PFSK-1 (cell line): ENCODE results near the gene PVALEF.

Experiments used
- FOXP2 ChIP-seq: optimal IDR thresholded peaks from 2 replicates; pipeline ENCODE3; 2011; ENCODE audit warnings: borderline replicate concordance, control low read depth, inconsistent platforms; ENCODE audit not compliant: insufficient read depth; ENCODE audit errors: extremely low read length, extremely low read depth
- POLR2AphosphoS5 ChIP-seq: IDR thresholded peaks from 2 replicates; pipeline ENCODE4 v1.6.1; 2012; ENCODE audit warnings: low read depth, mild to moderate bottlenecking, control low read depth, low read length, moderate library complexity
- REST ChIP-seq, 2 experiments: IDR thresholded peaks; 2 replicates each; pipeline versions ENCODE4 v1.6.1 to v1.8.0; 2011 to 2012; ENCODE audit warnings: low read depth in 2 of 2, low read length in 2 of 2, control low read depth in 1 of 2, inconsistent platforms in 1 of 2, mild to moderate bottlenecking in 1 of 2, moderate library complexity in 1 of 2; ENCODE audit not compliant: insufficient read depth in 1 of 2
- SIN3A ChIP-seq: IDR thresholded peaks from 2 replicates; pipeline ENCODE4 v1.6.1; 2012; ENCODE audit warnings: mild to moderate bottlenecking, low read length, moderate library complexity, borderline replicate concordance; ENCODE audit not compliant: insufficient read depth
- TAF1 ChIP-seq: IDR thresholded peaks from 2 replicates; pipeline ENCODE4 v1.6.1; 2012; ENCODE audit warnings: low read length, control low read depth, borderline replicate concordance; ENCODE audit not compliant: insufficient read depth

PVALEF gene

GRCh38 chr17:81188491-81188840 is 23.2 kb downstream of the PVALEF start:
- TF ChIP-seq POLR2AphosphoS5, result 0 out of 2 replicates have a peak, but pooled peaks have one; percentile 22
- no peak for TF ChIP-seq TAF1

GRCh38 chr17:81189016-81189415 is 23.7 kb downstream of the PVALEF start:
- TF ChIP-seq POLR2AphosphoS5, result no peak
- TF ChIP-seq FOXP2, result no peak
- no peak for TF ChIP-seq TAF1

- no peak for TF ChIP-seq TAF1
- TF ChIP-seq POLR2AphosphoS5, result no peak
- TF ChIP-seq FOXP2, result no peak
- TF ChIP-seq SIN3A, result no peak
- TF ChIP-seq REST (IDR thresholded peaks at IDR 0.05; ENCODE audit: insufficient read depth in 1 of 2, low read depth in 2 of 2, low read length in 2 of 2), result no peak
These were observed 24.6 kb downstream of the PVALEF start for GRCh38 chr17:81189670-81190530.

GRCh38 chr17:81190591-81190990 is 25.3 kb downstream of the PVALEF start:
- no peak for TF ChIP-seq SIN3A
- no peak for TF ChIP-seq POLR2AphosphoS5
- no peak for TF ChIP-seq REST (IDR thresholded peaks at IDR 0.05; ENCODE audit: insufficient read depth in 1 of 2, low read depth in 2 of 2, low read length in 2 of 2)
- TF ChIP-seq TAF1, result no peak
- TF ChIP-seq FOXP2, result no peak

GRCh38 chr17:81191116-81191515 is 25.8 kb downstream of the PVALEF start:
- TF ChIP-seq REST (IDR thresholded peaks at IDR 0.05; ENCODE audit: insufficient read depth in 1 of 2, low read depth in 2 of 2, low read length in 2 of 2), result no peak
- TF ChIP-seq POLR2AphosphoS5, result no peak
- no peak for TF ChIP-seq FOXP2
- no peak for TF ChIP-seq SIN3A
- TF ChIP-seq TAF1, result no peak

GRCh38 chr17:81191646-81192045 is 26.3 kb downstream of the PVALEF start:
- TF ChIP-seq REST (IDR thresholded peaks at IDR 0.05; ENCODE audit: insufficient read depth in 1 of 2, low read depth in 2 of 2, low read length in 2 of 2) (no peak), SIN3A (no peak), TAF1 (no peak), POLR2AphosphoS5 (no peak), FOXP2 (no peak)
